NCI-H2029 (cell line): ENCODE measurements around the gene DOCK2.

Source experiments
- DNase-seq: peaks from one replicate; lab custom pipeline; 2025; lab: John Stamatoyannopoulos, UW

The DOCK2 gene

GRCh38 chr5:169991115-169991869 is 354.2 kb downstream of the DOCK2 start:
- DNase-seq, result no peak

DNA sequence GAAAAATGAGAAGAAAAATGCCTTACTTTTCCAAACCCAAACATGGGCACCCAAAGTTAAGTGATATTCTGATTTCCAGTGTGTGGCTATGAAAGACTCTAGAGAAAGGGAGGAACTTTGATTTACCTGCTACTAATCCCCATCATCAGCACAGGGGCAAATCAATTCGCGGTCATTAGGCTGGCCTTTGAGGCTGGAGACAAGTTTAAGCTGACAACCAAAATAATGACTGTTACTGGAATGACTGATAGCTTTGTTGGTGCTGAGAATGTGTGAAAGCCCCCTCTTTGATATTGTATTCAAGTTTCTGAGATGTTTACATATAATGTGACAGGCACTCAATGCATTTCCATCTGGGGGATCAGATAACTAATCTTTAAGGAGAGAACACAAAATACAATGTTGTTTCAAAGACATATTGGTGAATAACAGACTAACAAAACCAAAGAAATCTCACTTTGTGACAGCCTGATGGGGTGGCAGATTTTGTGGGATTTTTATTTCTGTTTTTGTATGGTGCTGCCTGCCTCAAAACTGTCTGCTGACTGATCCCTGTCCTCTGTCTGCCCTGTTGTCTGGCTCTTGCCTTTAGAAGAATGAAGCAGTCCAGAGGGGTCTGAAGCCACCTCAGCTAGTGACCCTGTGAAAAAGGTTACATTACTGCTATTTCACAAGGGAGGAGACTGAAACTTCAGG is 355.9 kb downstream of the DOCK2 start:
- no peak for DNase-seq

- DNase-seq, result no peak
These were observed 356.4 kb downstream of the DOCK2 start for GRCh38 chr5:169993485-169993790.

- no peak for DNase-seq
These were observed 360.7 kb downstream of the DOCK2 start for GRCh38 chr5:169997798-169998197.

- DNase-seq, result no peak
These were observed 362.5 kb downstream of the DOCK2 start for GRCh38 chr5:169999621-170000020.

DNA sequence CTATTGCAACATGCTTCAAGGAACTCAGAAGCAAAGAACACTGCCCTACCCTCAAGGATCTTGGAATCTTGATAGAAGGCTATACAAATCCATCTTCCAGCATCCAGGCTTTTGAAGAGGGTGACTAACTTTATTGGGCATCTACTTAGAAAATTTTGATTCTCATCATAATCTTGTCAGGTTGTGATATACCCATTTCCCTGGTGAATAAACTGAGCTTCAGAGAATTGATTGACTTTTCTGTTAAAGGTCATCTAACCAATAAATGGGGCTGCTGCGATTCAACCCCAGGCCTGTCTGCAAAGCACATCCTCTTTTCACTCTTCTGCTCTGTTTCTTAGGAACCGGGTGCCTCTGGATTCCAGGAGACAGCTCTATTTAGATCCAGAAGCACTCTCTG is 363.1 kb downstream of the DOCK2 start:
- DNase-seq, result no peak

DNA sequence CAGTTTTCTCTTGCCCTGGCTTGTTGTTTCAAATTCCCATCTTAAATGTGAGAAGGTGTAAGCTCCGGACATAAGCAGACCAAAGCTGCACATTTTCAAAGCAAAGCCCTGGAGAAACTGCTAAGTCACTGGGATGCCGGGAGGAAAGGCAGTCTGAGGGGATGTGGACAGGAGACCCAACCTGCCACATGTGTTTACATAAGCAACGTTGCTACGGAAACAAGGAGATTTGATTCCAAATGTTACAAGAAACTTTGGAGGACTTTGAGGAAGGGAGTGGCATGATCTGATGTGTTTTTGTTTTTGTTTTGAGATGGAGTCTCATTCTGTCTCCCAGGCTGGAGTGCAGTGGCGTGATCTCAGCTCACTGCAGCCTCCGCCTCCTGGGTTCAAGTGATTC is 368.9 kb downstream of the DOCK2 start:
- DNase-seq, result no peak

DNA sequence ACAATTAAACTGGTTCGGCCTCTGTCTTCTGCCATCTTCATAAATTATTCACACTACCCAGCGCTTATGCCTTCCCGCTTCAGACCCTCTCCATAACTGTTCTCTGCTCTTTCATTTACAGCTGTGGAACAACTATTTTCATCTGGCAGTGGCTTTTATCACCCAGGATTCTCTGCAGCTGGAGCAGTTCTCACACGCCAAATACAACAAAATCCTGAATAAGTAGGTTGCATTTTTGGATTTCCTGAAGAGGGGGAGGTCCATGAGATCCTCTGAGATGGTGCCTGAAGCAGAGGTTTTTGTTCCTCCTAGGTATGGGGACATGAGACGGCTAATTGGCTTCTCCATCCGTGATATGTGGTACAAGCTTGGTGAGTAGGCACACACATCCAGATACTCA is 371.3 kb downstream of the DOCK2 start:
- DNase-seq, result no peak

DNA sequence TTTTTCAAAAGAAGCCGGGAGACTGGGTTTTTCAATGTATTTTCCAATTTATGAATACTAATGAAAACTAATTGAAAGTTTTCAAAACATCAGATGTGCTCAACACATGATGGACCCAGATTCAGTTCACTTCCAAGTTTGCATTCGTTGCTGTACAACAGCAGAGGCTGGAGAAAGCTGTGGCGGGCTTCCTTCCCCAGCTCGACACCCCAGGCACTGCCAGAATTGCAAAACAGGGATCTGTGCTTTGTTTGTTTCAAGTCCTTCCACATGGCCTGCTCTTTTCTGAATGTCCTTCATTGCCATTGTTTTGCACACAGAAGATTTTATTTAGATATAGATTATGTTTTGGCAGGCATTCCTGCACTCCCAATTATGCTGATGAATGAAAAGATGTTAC is 373.5 kb downstream of the DOCK2 start:
- no peak for DNase-seq

DNA sequence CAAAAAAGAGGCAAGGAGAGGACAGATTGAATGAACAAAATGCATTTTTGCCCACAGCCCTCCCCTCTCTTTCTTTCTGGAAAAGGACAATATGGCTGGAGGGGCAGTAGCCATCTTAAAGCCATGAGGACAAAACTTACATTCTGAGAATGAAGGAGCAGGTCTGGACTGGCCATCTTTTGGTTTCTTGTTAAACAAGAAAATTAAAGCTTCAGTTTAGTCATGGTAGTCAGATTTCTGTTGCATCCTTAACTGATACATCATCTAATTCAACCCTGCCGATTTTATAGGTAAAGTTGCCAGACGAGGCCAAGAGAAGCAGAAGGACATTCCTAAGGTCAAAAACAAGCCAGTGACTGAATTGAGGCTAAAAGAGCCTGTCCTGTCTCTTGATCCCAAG is 374.7 kb downstream of the DOCK2 start:
- no peak for DNase-seq

GRCh38 chr5:170012622-170013021 is 375.5 kb downstream of the DOCK2 start:
- DNase-seq, result no peak

GRCh38 chr5:170020423-170020822 is 383.3 kb downstream of the DOCK2 start:
- no peak for DNase-seq

- DNase-seq, result no peak
These were observed 384.4 kb downstream of the DOCK2 start for GRCh38 chr5:170021506-170021905.

- no peak for DNase-seq
These were observed 388.8 kb downstream of the DOCK2 start for GRCh38 chr5:170025853-170026252.

DNA sequence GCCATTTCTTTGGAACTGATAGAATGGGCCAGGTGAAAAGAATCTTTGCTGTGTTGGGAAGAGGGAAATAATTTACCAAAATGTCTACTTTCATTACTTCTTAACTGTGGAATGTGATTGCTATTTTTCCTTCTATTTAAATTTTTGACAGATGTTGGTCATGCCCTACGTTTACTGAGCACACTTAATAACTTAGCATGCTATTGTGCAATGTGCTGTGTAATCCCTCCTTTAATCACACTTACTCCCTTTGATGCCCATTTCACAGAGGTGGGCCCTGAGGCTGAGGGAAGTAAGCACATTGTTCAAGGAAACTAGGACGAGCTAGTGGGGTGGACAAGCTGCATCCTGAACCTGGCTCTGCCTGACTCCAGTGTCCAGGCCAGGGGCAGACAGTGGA is 391.0 kb downstream of the DOCK2 start:
- no peak for DNase-seq

- DNase-seq, result no peak
These were observed 397.2 kb downstream of the DOCK2 start for GRCh38 chr5:170034231-170034630.

DNA sequence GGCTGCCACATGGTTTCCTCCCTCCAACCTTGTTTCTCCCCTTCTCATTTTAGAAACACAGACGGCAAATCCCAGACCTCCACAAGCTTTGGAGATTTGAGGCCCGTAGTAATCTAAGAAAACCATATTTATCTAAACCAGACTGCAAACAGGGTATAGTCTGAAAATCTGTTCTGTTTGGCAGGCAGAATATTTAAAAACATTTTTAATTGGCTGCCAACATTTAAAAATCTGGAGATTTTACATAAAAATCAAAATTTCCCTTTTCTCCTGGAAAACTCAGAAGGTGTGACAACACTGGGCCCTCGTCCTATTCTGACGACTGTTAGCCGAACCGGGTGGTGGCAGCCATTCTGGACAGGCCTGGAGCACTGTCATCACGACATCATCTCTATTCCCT is 401.2 kb downstream of the DOCK2 start:
- DNase-seq, result no peak

- no peak for DNase-seq
These were observed 402.8 kb downstream of the DOCK2 start for GRCh38 chr5:170039830-170040229.

DNA sequence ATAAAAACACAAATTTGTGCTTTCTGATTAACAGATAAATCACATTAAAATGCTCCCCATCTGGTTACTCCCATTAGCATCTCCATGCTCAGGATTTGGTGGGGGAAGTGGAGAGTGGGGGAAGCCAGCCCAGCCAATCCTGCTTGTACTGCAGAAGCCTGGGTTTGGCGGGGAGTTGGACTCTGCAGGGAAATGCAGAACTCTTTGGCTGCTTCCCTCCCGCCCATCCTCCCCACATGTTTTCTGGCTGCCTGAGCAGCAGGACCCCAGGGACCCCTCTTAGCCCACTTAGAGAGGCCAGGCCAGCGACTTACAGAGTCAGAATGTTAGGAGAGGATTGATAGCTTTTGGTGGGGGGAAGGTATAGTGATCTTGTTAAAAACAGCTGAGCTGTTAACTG is 409.2 kb downstream of the DOCK2 start:
- DNase-seq, result no peak

GRCh38 chr5:170049713-170050112 is 412.6 kb downstream of the DOCK2 start:
- no peak for DNase-seq

GRCh38 chr5:170053896-170054295 is 416.8 kb downstream of the DOCK2 start:
- no peak for DNase-seq

- no peak for DNase-seq
These were observed 418.5 kb downstream of the DOCK2 start for GRCh38 chr5:170055606-170056005.

DNA sequence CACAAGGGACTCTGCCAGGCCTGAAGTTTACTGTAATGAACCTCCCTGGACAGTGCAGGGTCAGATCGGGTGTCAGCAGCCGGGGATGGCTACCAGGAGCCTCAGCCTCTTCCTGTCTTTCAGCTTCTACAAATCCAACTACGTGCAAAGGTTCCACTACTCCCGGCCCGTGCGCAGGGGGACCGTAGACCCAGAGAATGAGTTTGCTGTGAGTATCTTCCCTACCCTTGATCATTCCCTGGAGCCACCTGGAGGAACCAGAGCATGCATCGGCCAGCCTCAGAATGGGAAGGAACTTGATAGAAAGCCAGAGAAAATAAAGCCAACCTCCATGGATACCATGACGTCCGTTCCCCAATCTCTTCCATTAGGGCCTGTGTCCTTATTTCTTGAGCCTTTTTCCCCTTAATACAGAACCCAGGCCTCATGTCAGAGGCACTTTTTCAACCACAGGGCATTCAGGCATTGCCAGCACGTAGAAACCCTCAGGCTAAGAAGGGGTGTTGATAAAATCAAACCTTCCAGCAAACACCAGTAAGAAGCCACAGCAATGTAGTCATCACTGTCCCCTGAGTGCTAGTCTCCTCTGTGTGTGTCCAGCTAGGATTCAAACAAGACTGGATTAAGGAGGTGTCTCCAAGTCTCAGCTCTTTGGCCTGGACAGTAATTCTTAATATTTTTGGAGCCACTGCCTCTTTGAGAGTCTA is 419.6 kb downstream of the DOCK2 start:
- DNase-seq, result no peak
